Spleen (tissue), 7 donors: Measurements from ENCODE around the gene METTL18.

Experiments
- POLR2A ChIP-seq, 3 donors: fragments of 450-650 bp; IDR thresholded peaks; one replicate each; pipeline ENCODE4 v1.5.1; 2017; ENCODE audit warnings: antibody characterized with exemption in 3 of 3, mild to moderate bottlenecking in 1 of 3
- POLR2AphosphoS5 ChIP-seq, 3 donors: sonication (generic); formaldehyde crosslinking; IDR thresholded peaks; one replicate each; pipeline ENCODE4 v1.5.1; 2017; ENCODE audit warnings: antibody characterized with exemption in 3 of 3
- TF ChIP-seq, protein P1 (sequence below), 11 experiments: fragments of 200-600 bp in 7 of 11; fragments of 450-650 bp in 4 of 11; sonication (generic) in 4 of 11; IDR thresholded peaks in 8 of 11; conservative IDR thresholded peaks in 3 of 11; 1 replicate in 7 of 11; 2 replicates in 4 of 11; pipeline versions ENCODE4 v1.4.0 to v1.8.0; 2016 to 2021; ENCODE audit warnings: antibody characterized with exemption in 11 of 11, inconsistent platforms in 4 of 11, mild to moderate bottlenecking in 1 of 11
- donor health status: DM: no; HTN: no; CAD: no; lungs with moderate emphysema.
- donor health status: DM: no; HTN: no; CAD: no.
- donor health status: DM: no; HTN: no; CAD: no.

DNA sequence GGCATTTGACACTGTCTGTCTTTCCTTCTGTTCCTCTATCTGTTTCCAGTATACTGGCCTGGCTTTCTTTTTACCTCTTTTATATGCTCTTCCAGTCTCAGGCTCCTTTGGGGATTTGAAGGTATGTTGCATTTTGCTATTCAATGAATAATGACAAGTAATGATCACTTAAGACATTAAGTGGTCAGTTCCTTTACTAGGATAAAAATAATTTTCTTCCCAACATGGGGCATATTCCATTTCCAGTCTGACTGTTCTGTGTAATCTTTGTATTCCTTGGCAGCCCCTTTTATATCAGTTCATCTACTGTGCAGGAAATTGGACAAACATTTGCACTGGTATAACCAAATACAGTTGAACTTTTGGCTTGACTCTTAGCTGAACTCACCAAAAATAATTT is 15.6 kb downstream of the METTL18 start:
- TF ChIP-seq POLR2AphosphoS5 (IDR thresholded peaks at IDR 0.05) (no peak), POLR2A (IDR thresholded peaks at IDR 0.05) (no peak)
- TF ChIP-seq, protein P1, sequence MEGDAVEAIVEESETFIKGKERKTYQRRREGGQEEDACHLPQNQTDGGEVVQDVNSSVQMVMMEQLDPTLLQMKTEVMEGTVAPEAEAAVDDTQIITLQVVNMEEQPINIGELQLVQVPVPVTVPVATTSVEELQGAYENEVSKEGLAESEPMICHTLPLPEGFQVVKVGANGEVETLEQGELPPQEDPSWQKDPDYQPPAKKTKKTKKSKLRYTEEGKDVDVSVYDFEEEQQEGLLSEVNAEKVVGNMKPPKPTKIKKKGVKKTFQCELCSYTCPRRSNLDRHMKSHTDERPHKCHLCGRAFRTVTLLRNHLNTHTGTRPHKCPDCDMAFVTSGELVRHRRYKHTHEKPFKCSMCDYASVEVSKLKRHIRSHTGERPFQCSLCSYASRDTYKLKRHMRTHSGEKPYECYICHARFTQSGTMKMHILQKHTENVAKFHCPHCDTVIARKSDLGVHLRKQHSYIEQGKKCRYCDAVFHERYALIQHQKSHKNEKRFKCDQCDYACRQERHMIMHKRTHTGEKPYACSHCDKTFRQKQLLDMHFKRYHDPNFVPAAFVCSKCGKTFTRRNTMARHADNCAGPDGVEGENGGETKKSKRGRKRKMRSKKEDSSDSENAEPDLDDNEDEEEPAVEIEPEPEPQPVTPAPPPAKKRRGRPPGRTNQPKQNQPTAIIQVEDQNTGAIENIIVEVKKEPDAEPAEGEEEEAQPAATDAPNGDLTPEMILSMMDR (IDR thresholded peaks at IDR 0.05 in 8 of 11, conservative IDR thresholded peaks at IDR 0.05 in 3 of 11) = no peak
